Left colon (tissue), 2 donors: ENCODE data around the gene CATSPER3. TPM values are rescaled to one million over a fixed set of nuclear protein-coding genes. Genes with fewer than 3 reads are reported as not detected.
A peak's percentile ranks its signal among the peaks of the same experiment; 100 is the strongest.

Experiments used
- ATAC-seq: fragments of 200-7000 bp; cut with Tn5 transposase; one replicate; pipeline ENCODE4 v1.9.1; 2020; ENCODE audit warnings: mild to moderate bottlenecking, moderate library complexity
- DNase-seq, 2 donors: peaks; one replicate each; pipeline ENCODE4 v3.0.0-alpha.2; 2020
- intact Hi-C, 2 donors: fragments of 100-400 bp; cut with DNase I in 1 of 2; cut with micrococcal nuclease in 1 of 2; formaldehyde crosslinking; loops; one replicate each; pipeline versions ENCODE4 v1.11.2 to v1.14.0; 2022; cut with DNase I, micrococcal nuclease
- total RNA-seq, 2 donors: library from RNA; stranded (reverse); fragmentation: NEBNext Ultra II Directional; extraction: Animal tissue kit (Norgen Biotek cat#: 25700); gene quantifications; one replicate each; pipeline ENCODE4 v1.2.1, GENCODE V29; 2021
- donor health status: DM: no; HTN: no; CAD: no.
- donor health status: DM: yes; HTN: yes; CAD: no.

The CATSPER3 gene
- total RNA-seq, 2 donors from 2014 or later = 0.70 to 1.1 TPM

DNA sequence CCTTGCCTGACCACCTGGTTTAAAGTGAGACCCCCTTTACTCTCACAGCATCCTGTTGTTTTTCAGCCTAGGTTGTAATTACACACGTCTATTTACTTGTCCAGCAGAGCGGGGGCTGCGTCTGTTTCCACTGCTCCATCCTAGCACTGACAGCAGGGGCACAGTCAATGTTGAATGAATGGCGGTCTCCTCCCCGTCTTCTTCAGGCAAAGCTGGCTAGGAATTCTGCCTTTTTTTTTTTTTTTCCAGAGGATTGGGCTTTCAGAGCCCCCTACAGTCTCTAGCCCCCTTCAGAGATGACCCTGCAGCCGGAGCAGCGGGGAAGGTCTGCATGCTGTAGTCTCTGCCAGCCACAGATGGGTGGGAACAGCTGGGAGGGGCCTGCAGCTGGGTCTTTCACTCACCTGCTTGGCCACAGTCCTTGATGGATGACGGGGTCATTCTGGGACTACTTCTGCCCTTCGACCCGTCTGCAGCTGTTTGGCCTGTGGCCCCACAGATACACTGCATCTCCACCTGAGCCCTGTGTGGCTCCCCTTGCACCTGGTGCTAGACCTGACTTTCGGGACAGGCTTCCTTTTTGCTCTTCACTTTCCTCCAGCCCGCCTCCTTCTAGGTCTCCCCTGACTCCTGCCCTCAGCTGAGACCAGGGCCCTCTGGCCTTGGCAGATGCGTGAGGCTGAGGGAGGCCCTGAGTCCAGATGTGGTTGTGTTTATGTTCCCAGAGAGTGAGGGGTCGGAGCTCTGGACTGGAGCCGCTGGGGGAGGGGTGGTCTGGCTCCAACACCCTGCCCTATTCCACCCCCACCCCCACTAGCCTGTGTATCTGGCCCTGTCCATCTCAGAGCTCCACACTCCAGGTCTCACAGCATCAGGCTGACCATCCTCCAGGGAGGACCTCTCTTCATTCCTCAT lies 58.3 kb downstream of the CATSPER3 start:
- DNase-seq (no peak), ATAC-seq (no peak)

GRCh38 chr5:135026645-135027265 lies 59.0 kb downstream of the CATSPER3 start:
- ATAC-seq = no peak
- intact Hi-C loops = no loop called here
- DNase-seq = no peak

More for the DNA sequence above, 58.3 kb downstream of the CATSPER3 start:
- intact Hi-C loops = no loop called here

DNA sequence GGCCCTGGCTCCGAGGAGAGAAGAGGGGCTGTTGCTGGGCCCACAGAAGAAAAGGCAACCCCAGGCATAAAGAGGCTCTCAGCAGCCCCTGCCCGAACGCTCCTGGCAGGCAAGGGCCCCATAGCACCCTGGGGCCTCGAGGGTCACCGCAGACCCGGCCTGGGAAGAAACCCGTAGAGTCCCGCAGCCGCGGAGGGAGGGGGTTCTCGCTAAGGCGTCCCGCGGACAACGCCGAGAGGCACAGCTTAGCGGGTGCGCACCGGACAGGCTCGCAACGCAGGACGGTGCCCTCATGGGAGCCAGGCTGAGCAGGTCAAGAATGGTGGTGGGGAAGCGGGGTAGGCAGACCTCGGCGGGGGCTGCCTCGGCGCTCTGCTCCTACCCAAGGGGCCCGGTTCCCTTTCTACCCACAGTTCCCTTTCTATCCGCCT lies 59.6 kb downstream of the CATSPER3 start:
- intact Hi-C loops = no loop called here
- DNase-seq = no peak
- no peak for ATAC-seq

GRCh38 chr5:135027697-135028615 lies 60.2 kb downstream of the CATSPER3 start:
- DNase-seq = no peak
- ATAC-seq = no peak
- intact Hi-C loops = no loop called here

GRCh38 chr5:135028791-135029476 lies 61.2 kb downstream of the CATSPER3 start:
- intact Hi-C loops = no loop called here
- ATAC-seq (peak; percentile 28), DNase-seq (no peak)

GRCh38 chr5:135029477-135030122 lies 61.9 kb downstream of the CATSPER3 start:
- intact Hi-C loops = loop anchor here (5.0 kb wide), 2 partner anchors 158 to 163 kb away; no protein-coding TSS in a partner anchor
- ATAC-seq (no peak), DNase-seq (no peak)

DNA sequence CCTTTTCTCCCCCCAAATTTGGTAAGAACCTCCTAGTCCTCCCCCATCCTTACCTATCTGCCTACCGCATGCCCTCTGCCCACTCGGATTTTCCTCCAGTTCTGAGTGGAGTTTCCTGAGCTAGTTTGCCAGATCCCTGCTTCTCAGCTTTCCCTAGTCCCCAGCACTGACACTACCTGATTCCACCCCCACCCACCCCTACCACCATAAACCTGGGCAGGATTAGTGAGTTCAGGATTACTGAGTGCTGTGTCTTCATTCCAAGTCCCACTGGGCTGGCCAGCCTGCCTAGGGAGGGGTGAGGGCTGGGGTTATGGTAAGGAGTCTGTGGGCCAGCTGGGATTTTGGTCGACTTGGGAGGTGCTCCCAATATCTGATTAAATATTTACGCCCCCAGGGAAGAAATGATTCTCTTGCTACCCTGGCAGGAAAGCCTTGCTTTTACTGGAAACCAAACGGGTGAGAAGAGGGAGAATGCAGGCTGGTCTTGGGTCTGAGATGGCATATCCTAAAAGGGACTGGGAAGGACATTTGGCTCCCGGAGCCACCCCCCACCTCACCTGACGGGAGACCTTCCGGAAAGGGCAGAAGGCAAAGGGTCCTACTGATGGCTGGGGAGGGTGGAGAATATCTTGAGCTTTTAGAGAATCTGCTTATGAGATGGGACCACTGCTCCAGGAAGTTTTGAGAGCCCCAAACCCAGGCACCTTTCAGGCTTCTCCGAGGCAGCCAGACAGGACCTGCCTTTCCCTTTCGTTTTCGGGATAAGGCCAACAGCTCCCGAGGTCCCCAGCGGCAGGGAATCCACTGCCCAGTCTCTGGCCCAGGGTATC lies 62.6 kb downstream of the CATSPER3 start:
- intact Hi-C loops = loop anchor here (5.0 kb wide), 2 partner anchors 157 to 162 kb away; no protein-coding TSS in a partner anchor
- ATAC-seq (peak; percentile 19), DNase-seq (no peak)

DNA sequence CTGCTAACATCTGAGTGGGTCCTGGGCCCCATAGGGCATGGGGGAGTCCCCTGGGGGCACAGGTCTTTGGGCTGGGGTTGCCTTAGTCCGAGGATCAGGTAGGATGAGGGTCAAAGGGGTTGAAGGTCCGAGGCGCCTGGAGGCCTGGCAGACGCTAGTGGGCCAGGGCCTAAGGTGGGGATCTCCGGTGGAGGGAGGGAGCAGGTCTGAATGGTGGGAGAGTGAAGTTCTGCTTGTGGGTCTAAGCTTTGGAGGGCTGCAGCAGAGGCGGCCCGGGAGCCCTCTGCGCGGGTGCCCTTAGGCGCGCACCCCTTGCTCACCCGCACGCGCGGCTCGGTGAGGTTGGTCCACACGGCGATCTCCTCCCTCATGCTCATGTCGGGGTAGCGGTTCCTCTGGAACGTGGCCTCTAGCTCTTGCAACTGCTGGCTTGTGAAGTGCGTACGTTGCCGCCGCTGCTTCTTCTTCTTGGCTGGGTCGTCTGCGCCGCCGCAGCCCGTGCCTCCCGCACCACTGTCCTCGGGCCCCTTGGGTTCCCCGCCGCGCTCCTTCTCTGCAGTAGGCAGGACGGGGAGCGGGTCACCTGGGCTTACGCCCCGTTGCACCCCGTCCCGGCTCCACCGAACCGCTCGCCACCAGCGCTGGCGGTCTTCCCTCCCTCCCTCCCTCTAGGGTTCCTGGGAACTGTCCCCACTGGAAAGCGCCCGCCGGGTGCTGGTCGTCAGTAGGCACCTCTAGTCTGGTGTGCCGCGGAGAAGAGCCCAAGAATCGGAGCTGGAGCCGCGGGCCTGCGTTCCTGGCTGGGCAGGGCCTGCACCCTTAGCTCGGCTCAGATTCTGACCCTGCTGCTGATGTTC lies 63.5 kb downstream of the CATSPER3 start:
- DNase-seq (no peak), ATAC-seq (no peak)
- intact Hi-C loops = loop anchor here (5.0 kb wide), 2 partner anchors 156 to 161 kb away; no protein-coding TSS in a partner anchor

DNA sequence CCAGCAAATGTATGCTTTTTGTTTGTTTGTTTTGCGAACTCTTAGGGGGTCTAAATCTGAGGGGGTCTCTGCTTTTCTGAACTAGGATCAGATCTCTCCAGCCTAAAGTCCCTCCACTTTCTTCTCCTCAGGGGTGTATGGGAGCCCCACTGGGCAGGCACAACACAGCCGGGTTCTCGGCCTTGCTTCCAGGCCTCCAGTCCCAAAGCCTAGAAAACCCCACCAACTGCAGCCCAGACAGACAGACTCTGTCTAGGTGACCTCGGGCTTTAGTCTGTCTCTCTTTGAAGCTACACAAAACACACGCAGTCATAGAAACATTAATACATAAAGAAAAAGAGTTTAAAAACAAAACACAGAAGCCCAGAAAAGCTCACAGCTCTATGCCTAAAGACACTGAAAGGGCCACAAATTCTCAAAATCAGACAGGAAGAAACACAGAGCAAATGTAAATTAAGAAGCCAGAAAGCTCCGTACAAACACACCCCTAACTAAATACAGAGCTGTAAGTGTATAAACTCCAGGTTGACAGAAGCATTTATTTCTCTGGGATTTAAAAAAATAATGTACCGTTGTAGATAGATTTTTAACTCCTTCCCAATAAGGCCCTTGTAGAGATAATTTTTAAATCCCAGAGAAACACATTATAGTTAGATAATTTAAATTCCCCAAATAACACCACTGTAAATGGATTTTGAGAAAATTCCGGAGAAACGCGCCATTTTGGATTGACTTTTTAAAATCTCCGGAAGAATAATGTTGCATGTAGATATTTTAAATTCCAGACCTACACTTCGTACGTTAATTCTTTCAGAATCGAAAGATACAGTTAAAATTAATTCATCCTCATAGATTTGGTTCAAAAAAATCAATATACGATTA lies 64.3 kb downstream of the CATSPER3 start:
- ATAC-seq (no peak), DNase-seq (no peak)
- intact Hi-C loops = loop anchor here (5.0 kb wide), 2 partner anchors 155 to 160 kb away; no protein-coding TSS in a partner anchor

DNA sequence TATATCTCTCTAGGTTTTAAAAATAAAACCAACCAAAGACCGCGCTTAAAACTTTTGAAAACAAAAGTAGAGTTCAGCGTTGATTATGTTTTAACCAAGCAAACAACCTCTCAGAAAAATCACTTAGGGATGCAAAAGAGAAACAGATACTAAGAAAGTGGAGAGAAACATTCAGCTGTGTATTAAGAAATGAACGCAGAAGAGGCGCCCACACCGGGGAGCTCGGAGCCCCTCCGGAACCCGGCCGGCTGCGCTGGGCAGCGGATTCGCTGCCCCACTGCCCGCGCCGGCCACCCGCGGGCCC lies 64.9 kb downstream of the CATSPER3 start:
- no peak for DNase-seq
- intact Hi-C loops = loop anchor here (5.0 kb wide), 2 partner anchors 155 to 160 kb away; no protein-coding TSS in a partner anchor
- ATAC-seq = no peak

GRCh38 chr5:135032999-135033861 lies 65.5 kb downstream of the CATSPER3 start:
- intact Hi-C loops = loop anchor here (5.0 kb wide), 2 partner anchors 154 to 159 kb away; no protein-coding TSS in a partner anchor
- peak; percentile 52 for ATAC-seq

DNA sequence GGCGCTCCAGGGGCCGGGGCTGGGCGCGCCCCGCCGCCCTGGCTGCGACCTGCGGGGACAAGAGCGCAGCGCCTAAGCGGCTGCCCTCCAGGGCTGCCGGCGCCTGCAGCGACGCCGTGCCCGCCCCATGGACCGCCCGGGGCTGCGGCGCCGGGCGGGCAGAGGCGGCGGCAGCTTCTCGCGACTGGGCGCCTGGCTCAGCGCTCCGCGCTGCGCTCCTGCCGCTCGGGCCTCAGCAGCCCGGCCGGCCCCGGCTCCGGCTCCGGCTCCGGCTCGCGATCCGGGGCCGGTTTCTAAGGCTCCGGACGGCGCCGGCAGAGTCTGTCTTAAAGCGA lies 66.2 kb downstream of the CATSPER3 start, which contains the start of gene PITX1:
PITX1 (minus strand) TSS at position 328 of the 335 bp plus-strand sequence. CDS start 347 bp downstream, outside the sequence.
- DNase-seq (no peak), ATAC-seq (peak; percentile 41)
- intact Hi-C loops = loop anchor here (5.0 kb wide), 2 partner anchors 153 to 158 kb away; no protein-coding TSS in a partner anchor

More at GRCh38 chr5:135032999-135033861, 65.5 kb downstream of the CATSPER3 start:
- no peak for DNase-seq

GRCh38 chr5:135034236-135034962 lies 66.7 kb downstream of the CATSPER3 start:
- ATAC-seq (peak; percentile 65), DNase-seq (peak; percentile 51 to 71)
- intact Hi-C loops = loop anchor here (5.0 kb wide), 2 partner anchors 153 to 158 kb away; no protein-coding TSS in a partner anchor
